Cerebellar nuclear complex (tissue), 1 donor: Measurements from ENCODE around the gene SLC44A5.
"Not testable (repeated sequence)": the region's sequence is repeated elsewhere in the genome, so short reads cannot be mapped to it uniquely, and the experiment has no call there.

Experiments used
- DNase-seq, 2 experiments: peaks; one replicate each; lab custom pipeline; 2025; lab: John Stamatoyannopoulos, UW

Gene SLC44A5

DNA sequence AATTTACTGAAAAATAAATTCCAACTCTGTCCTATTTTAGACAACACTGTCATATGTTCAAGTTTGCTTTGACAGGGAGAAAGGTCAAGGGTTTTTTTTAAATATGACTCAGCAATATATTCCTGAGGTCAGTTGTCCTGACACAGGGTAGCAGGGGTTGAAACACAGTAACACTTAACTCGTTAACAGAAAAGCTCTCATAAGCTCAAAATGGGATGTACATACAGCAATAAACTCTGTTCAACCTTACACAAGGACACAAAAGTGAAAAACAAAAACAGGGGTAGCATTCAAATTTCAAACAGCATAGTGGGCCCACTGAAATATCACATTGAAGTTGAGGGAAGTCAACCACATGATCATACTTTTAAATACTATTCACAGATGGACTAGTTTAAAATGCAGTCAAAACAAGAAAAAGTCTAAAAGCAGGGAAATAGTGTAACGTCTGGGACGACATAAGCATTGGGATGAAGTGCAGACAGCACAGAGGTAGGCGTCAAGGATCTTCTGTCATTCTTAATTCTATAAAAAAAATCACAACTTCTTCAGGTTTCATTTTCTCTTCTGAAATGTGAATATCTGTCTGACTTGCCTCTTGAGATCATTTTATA, 89.9 kb downstream of the SLC44A5 start:
- no peak for DNase-seq

DNA sequence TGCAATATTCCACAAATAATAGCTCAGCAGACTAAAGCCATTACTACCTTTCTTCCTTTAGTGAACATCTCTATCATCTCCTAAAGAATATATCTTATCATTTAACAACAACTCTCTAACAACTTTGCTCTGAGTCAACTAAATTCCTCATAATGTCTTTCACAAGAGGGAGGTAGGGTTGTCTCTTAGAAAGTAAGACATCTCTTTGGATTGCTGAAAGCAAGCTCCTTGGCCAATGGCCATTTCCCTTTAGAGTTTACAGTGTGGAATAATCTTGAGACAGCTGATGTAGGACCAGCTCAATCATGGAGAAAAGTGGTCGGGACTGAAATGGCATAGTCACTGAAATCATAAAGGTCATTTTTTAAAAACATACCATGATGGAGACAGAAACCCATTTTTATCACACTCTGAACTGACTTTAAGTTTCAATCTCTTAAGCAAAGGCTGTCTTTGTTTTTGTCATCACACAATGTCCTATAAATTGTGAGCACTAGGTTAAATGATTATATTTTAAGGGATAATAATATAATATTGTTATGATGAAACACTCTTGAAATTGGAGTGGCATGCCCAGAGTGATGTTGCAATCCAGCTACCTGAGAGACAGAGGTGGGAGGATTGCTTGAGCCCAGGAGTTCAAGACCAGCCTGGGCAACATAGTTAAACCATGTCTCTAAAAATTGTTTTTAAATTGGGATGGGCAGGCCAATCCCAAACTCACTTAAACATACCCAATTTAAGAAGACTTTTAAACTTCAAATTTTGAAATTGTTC, 91.1 kb downstream of the SLC44A5 start:
- DNase-seq: no peak

DNA sequence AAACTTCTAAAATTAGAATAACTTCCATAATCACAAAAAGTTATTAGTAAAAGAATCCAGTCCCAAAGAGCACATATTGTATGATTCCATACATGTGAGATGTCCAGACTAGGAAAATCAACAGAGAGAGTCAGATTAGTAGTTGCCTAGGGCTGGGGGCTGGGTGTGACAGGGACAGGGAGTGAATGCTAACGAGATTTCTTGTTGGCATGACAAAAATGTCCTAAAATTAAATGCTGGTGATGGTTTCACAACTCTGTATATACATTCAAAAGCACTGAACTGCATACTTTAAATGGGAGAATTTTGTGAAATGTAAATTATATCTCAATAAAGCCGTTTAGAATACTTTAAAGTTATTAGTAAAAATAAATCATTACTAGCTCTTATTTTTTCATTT, 92.2 kb downstream of the SLC44A5 start:
- DNase-seq: no peak

DNA sequence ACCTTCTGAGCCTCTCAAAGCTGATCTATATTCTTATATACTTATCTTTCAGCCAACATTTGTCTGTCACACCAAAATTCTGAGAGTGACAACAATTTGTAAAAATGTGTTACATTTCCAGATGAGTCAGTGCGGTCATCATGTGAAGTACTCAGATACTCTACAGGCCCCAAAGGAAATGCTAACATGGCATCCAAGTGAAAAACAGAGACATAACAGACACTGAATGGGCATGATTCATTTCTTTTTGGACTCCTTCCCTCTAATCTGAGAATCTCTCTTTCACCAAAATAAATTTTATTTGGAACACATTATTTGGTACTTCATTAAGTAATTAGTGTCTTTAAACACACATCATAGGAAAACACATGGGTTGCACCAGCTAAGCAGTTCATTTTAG, 96.6 kb downstream of the SLC44A5 start:
- DNase-seq: no peak

DNA sequence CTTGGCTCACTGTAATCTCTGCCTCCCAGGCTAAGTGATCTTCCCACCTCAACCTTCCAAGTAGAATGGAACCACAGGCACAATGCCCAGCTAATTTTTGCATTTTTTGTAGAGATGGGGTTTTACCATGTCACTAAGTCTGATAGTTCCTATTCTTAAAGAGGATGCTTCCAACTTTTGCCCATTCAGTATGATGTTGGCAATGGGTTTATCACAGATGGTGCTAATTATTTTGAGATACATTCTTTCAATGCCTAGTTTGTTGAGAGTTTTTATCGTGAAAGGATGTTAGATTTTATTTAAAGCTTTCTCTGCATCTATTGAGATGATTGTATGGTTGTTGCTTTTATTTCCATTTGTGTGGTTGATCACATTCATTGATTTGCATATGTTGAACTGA, 103.9 kb downstream of the SLC44A5 start:
- no peak for DNase-seq

DNA sequence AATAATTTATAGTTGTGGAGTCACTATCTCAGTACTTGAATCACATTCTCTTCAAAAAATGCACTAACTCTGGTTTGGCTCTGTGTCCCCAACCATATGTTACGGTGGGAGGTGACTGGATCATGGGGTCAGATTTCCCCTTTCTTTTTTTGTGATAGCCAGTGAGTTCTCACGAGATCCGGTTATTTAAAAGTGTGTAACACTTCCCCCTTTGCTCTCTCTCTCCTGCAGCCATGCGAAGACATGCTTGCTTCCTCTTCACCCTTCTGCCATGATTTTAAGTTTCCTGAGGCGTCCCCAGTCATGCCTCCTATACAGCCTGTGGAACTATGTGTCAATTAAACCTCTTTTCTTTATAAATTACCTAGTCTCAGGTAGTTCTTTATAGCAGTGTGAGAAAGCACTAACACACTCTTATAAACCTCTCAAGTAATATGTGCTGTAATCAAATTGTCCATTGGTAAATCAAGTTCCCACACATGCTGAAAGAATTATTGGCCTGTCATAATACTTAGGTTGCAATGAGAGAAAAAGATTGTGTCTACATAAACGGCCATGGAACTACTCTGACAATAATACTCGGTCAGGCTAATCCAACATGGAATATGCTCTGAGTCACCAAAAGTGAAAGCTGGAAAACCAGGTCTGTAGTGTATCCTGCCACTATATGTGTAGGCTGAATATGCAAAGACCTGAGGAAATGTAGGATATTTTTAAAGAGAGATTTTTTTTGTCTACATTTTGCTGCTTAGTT, 107.5 kb downstream of the SLC44A5 start:
- DNase-seq: no peak

DNA sequence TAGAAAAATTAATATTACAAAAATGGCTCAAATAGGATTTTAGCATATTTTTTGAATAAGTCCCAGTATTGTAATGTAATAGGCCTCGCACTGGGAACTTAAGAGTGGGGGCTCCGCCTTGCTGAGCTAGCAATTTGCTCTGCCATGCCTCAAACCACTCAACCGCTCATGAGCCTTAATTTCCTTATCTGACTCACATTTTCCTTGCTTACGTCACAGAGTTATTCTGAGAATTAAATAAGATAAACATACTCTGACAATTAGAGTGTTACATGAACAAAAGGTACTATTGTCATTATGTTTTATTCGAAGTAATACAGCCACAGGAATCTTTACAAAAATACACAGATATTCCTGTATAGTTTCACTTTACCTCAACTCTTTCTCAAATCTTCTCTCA, 108.1 kb downstream of the SLC44A5 start:
- DNase-seq: no peak

DNA sequence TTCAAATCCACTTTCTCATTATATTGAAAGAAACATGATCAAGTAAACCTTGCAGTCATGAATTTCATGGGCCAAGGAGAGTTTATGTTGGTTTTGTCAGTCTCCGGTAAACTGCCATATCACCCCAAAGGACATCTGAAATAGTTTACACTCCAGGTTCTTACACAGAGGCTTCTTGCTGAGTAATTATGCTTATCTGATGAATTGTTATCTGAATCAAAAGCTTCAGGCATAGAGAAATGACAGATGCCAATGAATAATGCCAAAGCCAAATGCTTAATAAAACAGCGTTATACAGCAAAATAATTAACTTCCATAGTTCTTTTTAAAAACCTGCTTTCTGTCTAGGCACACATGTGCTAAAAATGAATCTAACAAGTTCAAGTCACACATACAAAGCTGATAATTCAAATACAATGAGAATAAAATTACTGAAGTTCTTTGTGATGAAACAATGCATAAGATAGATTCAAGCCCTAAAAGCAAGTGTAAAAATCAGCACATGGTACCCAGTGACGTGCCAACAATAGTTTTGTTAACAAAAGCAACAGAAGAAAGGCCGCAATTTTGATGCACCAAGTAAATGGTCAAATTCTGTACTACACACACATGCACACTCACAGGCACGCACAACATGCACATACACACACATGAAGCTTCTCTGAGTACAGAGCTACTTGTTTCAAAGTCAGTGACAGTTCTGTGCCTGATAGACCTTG, 109.2 kb downstream of the SLC44A5 start:
- no peak for DNase-seq

DNA sequence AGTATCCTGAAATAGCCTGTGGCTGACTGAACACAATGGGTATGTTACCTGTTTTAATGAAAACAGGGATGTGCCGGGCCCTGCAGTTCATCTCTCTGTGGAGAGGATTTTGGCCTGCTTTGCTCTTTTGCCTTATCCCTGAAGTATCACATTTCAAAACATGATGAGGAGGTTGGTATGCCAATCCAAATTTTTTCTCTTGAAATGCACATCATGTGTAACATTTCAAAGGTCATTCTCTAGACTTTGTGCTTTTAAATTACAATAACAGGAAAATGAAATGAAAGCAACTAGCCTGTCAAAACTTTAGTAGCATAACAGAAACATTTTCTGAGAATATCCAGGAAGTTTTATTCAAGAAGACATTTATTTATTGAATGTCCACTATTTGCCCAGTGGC, 118.9 kb downstream of the SLC44A5 start:
- no peak for DNase-seq

DNA sequence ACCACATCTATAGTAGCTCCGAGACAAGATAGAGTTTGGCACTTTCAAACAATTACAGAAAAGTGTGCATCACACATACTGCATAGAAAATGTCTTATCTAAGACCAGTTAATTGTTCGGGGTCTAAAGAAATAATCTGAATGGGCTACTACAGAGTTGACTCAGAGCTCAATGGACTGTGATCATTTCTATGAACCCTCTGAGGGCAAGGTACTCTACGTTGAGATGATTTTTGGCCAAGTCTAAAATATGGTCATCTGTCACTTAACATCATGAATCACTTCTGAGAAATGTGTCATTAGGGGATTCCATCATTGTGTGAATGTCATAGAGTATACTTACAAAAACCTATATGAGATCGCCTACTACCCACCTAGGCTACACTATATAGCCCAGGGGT, 123.5 kb downstream of the SLC44A5 start:
- DNase-seq: no peak

DNA sequence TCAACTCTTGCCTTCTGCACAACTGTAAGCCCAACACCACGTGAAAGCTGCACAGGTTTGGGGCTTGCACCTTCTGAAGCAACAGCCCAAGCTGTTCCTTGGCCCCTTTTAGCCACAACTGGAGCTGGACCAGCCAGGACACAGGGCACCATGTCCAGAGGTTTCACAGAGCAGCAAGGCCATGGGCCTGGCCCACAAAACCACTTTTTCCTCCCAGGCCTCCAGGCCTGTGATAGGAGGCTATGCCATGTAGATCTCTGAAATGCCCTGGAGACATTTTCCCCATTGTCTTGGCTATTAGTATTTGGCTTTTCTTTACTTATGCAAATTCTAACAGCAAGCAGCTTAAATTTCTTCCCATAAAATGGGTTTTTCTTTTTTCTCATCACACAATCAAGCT, 126.1 kb downstream of the SLC44A5 start:
- DNase-seq: no peak

- no peak for DNase-seq
Measured at GRCh38 chr1:75482951-75483350, 128.0 kb downstream of the SLC44A5 start.

DNA sequence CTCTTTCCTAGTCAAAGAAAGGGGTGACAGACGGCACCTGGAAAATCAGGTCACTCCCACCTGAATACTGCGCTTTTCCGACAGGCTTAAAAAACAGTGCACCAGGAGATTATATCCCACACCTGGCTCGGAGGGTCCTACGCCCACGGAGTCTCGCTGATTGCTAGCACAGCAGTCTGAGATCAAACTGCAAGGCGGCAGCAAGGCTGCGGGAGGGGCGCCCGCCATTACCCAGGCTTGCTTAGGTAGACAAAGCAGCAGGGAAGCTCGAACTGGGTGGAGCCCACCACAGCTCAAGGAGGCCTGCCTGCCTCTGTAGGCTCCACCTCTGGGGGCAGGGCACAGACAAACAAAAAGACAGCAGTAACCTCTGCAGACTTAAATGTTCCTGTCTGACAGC, 134.4 kb downstream of the SLC44A5 start:
- DNase-seq: not testable (repeated sequence)

DNA sequence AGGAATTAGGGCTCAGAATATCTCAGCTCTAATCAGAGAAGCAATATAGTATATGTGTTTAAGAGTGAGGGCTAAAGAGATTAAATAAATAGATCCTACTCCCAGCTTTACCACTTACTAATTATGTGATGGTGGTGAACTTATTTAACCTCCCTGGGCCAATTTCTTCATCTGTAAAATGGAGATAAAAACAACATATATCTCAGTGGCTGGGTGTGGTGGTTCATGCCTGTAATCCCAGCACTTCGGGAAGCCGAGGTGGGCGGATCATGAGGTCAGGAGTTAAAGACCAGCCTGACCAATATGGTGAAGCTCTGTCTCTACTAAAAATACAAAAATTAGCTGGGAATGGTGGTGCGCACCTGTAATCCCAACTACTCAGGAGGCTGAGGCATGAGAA, 135.2 kb downstream of the SLC44A5 start:
- no peak for DNase-seq

DNA sequence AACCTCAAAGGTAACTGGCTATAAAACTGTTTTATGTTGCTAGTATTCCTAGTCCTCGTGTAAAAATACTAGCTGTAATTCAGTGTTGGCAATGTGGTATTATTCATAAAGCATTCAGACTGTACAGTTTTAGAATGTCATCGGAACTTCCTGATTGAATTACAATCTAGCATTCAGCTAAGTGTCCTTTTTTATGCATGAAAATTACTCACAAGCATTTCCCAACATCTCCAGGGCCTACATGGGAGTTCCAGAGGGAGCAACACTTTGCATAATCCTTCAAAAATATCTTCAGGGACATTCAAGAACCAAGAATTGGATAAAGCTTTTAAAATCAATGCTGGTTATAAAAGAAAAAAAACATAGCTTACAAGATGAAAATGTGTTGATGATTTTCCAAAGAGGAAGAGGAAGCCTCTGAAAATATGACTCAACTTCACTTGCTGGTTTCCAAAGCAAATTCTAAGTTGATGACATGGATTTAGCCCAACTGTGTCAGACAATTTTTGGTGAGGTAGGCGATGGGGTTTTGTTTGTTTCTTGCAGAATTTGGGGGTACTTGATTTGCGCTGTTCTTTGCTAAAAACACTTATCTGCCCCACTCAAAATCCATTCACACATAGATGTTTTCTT, 137.8 kb downstream of the SLC44A5 start:
- no peak for DNase-seq

DNA sequence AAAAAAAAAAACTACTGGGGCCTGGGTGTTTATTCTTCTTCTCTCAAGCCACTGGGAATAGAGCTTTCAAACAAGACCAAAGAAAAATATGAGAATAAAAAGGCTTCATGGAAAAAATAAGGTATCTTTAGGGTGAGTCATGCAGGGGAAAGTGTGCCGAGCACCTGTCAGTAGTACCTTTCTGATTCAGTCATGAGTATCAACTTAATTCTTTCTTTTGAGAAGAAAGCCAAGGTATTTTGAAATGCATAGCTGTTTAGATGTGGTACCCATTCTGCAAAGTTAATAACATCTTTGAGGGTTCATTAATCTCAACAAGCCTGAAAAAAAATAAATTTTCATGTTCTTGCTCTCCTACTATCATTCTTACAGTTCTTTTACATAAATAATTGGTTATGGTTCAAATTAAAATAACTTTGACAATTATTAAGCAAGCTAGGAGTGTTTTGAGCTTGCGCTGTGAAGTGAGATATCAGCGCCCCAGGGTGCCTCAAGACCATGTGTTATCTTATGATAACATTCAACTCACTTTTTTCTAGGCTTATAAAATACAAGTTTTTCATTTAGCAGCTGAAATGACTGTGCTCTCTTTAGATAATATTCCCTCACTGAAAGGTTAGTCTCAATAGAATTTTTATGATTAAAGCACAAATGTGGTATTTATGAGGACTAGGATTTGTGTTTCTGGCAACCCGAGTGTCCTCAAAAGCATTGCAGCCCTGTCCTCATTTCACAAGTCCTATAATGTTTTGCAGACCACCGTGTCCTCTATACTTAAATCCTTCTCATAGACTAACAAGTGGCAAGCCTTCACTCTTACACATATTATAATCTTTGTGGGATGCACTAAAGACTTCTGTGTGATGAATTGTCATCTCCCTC, 138.6 kb downstream of the SLC44A5 start:
- no peak for DNase-seq

DNA sequence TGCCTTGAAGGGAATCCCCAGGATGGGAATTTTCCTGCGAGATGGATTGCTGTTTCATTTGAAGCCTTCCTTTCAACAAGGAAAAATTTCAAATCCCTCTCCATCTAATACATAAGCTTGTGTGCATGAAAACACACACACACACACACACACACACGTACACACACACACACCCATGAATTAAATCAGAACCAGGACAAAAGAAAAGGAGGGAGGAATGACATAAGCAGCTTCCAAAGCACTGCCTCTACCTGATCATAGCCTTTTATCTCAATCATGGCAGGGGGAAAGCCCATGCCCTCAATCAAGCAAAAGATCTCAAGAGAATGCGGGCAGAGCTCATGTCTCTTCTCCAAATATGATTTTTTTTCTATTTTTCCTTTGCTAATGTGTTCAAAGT, 139.7 kb downstream of the SLC44A5 start:
- DNase-seq: no peak

DNA sequence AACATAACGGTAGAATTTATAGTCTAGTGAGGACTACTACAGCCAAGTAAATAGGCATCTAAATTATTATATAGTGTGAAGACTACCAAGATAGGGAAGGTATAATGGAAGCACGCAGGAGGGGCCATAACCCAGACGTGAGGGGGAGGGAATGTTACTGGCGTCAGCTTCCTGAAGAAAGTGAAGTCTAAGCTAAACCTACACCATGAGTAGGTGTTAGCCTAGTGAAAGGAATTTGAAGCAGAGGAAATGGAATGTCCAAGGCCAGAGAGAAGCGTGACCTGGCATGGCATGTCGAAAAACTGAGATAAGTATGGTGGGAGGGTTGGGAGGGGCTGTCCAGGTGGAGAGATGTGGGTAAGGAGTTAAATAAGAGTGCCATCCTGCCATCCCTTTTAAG, 140.5 kb downstream of the SLC44A5 start:
- DNase-seq: no peak

DNA sequence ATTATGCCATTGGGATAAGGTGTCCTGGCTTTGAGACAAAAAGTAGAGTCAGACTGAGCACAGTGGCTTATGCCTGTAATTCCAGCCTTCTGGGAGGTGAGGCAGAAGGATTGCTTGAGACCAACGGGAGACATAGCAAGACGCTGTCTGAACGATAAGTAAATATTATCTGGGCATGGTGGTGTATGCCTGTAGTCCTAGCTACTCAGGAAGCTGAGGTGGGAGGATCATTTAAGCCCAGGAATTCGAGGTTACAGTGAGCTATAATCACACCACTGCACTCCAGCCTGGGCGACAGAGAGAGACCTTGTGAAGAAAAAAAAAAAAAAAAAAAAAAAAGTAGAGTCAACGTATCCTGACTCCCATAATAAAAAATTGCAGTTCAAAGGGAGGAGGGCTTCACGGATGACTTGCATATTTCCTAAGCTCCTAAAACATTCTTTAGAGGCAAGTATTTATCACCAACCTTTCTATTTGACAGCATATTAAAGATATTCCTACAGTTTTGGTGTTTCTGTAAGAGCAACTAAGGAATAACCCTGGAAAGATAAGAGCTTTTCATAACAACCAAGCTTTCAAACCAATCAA, 141.2 kb downstream of the SLC44A5 start:
- no peak for DNase-seq

DNA sequence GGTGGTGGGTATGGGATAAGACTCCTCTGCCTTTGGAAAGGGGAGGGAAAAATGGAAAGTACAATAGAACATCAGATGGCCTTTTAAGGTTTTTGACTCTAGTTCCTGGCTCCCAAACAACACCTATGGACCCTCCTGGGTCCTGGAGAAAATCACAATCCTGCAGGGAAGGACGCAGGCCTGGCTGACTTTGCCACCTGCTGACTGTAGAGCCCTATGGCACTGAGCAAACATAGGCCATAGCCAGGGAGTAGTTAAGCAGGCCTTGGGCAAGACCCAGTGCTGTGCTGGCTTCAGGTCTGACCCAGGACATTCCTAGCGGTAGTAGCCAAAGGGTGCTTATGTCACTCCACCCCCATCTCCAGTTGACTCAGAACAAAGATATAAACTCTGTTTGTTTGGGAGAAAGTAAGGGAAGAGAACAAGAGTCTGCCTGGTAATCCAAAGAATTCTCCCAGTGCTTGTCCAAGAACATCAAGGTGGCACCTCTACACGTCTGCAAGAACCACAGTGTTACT, 149.0 kb downstream of the SLC44A5 start:
- DNase-seq: no peak
